ENCODE data around the gene CTNNA3.

CTNNA3 gene

DNA sequence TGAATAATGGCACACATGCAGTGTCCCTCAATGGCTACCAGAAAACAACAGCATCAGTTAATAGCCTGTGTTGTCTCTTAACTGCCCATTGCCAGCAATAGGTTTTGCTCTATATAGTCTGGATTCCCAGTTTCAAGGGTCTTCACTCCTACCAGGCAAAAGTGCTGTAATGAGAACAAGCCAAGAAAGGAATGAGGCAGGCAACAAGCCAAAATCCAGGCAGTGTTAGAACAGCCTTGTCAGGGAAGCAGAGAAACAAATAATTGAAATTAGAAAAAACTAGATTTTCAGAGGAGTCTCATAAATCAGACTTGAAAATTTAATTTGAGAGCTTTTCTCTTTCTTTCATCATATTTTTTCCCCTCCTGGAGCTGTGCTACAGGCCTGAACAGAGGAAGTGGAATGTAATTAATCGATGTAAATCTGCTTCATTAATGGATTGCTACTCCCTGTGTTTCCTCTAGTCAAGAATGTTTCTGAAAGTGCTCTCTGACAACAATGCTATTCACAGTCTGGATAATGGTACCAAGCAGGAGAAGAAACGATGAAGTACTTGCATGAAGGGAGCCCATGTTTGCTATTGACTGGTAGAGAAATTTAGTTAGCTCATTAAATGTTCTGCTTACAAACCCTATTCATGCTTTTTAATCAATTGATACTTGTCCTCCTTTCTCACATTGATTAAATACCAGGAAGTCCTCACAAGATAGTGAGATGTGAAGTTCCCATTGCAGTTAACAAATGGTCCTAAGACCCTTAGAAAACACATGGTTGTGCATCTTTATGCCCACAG is 972.2 kb downstream of the CTNNA3 start:
- no peak for DNase-seq

DNA sequence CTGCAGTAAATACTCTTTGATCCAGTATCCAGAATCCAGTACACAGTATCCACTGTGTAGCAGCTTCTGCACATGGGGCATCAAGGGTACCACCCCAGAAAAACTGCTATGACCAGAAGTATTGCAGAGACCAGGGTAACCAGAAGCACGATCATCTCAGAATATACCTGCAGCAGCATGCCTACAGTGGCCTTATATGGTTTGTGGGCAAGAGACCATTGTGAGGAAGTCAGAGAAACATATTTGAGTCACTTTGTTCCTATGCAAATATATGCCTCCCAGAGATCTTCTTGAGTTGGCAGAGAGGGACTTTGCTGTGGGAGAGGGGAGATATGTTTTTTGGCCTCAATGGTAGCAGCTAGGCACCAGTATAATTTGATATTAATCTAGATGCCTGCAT is 976.5 kb downstream of the CTNNA3 start:
- DNase-seq: no peak

DNA sequence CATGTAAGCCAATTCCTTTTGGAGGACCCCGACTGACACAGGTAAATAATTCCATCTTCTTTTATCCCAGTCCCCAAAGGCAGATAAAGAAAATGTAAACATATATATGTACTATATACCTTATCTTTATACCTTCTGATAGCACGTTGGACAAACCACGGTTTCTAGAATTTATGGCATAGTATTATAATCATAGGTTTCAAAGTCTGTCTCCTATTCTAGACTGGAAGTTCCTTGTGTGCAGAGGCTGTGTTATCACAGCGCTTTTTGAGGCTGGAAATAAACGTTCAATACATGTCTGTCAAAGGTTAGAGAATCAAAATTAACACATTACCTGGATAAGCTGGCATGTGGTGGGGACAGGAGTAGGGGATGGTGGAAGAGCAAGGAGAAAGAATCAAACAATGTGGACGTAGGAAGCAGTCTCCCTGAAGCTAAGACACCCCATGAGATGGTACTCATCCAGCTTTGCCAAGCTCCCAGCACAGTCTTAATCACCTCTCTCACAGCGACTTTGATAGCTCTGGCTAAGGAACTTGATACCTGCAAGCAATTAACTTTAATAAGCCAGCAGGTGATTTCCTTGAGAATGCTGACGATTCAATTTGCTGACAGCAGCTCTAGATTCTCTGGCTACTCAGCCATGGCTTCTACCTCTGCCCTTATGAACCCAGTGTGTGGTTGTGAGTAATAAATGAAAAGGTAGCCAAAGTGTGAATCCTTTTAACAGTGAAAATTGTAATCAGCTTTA is 978.6 kb downstream of the CTNNA3 start:
- no peak for DNase-seq

DNA sequence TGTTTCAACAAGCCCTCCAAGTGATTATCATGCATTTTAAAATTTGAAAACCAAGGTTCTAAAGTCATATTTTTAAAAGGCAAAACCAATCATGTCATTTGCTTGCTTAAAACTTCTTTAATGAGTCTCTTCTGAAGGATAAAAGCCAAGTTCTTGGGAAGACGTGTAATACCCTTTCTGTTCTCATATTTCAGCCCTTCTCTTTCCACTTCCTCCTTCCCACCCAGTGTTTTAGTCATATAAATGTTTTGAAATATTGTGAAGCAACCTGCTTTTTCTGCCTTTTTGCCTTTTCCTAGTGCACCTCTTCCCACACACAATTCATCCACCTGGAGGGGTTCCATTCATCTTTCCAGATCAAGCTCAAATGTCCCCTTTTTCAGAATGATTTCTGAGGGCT is 981.3 kb downstream of the CTNNA3 start:
- DNase-seq: no peak

DNA sequence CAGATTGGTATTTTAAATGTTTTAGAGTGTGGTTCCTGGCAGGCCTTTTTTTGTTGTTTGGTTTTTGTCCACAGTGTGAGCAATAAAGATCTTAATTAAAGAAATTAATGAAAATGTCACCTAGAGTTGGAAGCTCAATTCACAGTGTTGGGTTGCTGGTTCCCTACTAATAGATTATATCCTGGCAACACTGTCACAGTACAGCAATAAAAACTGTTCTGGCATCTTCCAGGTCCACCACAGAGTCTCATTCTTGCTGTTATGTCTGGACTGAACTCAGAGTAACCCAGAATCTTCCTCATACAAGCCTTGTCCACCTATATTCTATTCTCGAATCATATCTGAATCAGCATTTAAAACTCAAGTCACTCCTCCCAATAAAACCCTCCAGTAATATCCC is 982.6 kb downstream of the CTNNA3 start:
- no peak for DNase-seq

DNA sequence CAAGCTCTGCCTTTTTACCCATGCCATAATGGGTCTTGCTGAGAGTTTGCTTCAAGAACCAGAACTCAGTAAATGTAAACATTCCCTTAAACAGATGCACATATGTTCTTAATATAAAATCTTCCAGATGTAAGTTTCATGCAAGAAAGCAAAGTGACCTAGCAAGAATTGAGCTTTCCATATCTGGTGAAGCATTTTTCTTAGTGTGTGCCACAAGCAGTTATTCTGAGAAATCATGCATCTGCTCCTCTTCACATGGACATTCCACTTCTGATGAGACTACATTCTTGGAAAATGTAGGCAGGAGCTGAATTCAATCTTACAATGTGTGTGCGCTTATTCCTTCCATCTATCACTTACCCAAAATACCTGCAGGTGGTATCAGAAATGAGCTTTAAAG is 997.9 kb downstream of the CTNNA3 start:
- DNase-seq: no peak

DNA sequence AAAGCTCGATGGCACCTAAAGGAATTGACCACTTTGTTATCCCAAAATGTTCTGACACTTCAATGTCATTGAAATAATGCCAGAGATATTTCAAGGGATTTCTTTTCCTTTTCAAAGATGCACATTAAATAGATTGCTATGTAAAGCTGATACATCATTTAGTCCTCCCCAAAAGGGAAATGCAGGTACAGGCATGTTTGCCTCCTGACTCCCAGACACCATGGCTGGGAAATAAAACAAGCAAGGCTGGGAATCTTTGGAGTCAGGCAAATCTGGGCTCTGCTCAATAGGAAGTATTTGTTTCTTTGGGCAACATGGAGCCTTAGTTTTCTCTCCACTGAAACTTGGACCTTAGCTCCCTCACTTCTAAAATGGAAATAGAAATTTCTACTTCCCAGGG is 1000.9 kb downstream of the CTNNA3 start:
- DNase-seq: no peak

DNA sequence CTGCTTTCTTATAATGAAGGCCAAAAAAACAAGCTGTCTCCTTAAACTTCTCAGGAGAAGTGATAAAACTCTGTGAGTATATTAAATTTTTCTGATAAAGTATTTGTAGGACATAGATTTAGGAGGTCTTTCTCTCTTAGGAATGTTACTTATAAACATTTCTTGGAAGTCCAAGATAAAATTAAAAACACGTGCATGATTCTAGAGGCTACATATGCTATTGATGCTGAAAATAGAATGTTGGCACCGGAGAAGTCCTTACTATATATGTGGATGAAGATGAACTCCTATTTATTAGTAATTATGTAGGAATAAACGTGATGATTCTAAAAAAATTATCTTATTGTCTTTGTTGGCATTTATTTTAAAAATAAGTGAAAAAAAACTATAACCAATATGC is 1011.4 kb downstream of the CTNNA3 start:
- DNase-seq: no peak

DNA sequence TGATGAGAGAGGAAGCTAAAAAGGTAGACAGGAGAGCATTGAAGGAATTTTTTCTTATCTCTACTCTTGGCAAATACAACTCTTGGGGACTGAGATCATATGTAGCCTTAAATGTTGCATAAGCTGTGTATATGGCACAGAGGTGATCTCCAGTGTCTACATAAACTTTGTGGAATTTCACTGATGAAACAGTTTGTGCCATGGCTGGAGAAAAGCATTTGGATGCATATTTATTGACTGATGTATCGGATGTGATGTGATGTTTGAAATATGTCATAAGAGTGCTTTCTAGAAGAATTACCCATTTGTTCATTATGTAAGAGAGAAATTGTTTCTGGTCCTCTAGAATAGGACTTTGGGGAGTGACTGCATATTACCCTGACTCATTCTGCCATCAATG is 1015.1 kb downstream of the CTNNA3 start:
- DNase-seq: no peak

DNA sequence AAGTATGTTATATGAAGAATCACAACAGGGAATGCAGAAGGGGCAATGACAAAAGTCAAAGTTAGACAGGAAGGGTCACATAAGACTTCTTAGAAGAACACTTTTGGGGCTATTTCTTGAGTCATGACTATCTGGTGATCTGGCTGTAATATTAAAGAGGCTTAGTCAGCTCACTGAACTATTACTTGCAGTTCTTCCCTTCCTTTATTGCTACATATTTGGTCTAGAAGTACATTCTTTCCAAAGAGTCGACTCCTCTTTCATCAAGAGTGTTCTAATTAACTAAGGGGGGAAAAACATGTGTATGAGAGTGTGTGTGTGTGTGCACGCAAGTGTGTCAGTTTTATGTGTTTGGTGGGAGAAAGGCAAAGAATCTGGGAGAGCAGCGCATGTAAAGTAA is 1017.5 kb downstream of the CTNNA3 start:
- DNase-seq: no peak

DNA sequence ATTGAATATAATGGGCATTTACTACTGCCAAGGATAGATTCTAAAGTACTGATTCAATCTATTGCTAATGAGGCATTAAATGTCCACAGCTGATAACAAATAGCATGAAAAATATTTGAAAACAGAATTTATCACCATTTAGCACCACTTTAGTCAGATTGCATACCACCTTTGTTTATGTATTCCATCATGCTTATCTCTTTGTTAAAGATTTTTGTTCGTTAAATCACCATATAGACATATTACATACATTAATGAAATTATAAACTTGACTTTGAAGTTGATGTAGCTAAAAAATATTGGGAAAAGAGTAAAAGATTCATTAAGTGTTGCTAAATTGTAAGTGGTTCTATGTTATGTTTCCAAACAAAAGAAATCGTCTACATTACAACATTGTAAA is 1022.9 kb downstream of the CTNNA3 start:
- DNase-seq: no peak

DNA sequence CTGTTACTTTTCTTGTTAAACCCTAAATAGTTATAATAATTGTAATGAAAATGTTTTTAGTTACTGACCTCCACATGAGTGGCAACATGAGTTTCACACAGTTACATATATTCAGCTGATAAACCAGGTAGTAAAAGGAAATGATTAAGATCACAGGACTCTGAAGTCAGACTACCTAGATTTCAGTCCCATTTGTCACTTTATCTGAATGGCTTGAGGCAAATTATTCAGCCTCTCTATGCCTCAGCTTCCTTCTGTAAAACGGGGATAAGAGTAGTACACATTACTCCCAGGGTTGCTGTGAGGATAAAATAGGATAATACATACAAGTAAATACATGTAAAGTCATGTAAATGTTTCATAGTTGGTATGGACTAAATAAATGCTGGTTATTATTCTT is 1024.4 kb downstream of the CTNNA3 start:
- DNase-seq: no peak

DNA sequence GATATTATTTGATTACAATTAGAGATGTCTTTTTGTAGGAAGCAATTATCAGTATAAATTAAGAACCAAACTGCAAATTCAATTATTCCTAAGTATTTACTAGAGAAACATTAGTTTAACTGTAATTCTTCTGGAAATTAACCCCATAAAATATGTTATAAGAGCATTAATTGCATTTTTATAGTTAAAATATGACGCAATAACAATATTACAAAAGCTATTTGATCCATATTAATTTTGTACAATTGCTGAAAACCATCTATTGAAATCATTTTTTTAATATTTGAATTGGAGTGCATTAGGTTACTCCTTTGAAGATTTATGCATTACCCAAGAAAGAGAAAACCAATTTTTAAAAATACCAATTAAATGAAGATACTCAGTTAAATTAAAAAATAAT is 1024.9 kb downstream of the CTNNA3 start:
- DNase-seq: no peak

DNA sequence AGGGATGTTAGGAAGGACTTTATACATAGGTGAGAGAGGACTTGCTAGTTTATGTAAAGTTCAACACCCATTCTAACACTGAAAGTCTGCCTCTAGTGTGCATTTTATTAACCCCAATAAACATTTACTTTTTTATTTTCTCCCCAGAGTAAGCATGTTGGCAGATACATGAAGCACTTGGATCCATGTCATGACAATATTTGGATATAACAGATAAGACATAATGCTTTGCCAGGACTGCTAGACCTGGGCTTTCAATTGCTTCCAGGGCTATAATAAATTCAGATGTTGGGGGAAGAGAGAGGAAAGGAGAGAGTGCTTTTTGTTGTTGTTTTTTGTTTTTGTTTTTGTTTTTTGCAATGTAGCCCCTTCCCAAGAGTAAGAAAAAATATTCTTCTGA is 1039.5 kb downstream of the CTNNA3 start:
- DNase-seq: no peak

DNA sequence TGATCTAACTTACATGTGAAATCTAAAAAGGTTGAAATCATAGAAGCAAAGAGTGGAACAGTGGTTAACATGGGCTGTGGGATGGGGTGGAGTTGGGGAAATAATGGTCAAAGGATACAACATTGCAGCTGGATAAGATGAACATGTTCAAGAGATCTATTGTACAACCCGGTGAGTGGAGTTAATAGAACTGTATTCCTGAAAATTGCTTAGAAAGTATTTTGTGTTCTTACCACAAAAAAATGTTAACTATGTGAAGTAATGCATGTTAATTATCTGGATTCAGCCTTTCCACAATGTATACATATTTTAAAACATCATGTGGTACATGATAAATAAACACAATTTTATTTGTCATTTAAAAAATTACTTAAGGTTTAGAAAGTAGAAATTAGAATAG is 1041.1 kb downstream of the CTNNA3 start:
- no peak for DNase-seq

DNA sequence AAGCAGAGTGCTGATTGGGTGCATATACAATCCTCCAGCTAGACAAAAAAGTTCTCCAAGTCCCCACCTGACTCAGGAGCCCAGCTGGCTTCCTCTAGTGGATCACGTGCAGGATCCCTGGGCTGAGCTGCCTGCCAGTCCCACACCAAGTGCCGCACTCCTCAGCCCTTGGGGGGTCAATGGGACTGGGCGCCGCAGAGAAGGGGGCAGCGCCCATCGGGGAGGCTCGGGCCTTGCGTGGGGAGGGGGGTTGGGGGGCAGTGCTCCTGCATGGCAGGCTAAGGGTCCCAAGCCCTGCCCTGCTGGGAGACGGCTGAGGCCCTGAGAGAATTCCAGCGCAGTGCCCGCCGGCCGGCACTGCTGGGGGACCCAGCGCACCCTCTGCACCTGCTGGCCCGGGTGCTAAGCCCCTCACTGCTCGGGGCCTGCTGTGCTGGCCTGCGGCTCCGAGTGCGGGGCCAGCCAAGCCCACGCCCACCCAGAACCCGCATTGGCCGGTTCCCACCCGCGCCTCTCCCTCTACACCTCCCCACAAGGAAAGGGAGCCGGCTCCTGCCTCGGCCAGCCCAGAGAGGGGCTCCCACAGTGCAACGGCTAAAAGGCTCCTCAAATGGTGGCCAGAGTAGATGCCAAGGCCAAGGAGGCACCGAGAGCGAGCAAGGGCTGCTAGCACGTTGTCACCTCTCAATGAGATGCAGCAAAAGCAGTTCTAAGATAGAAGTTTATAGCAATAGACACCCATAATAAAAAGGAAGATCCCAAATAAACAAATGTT is 1044.5 kb downstream of the CTNNA3 start:
- no peak for DNase-seq

DNA sequence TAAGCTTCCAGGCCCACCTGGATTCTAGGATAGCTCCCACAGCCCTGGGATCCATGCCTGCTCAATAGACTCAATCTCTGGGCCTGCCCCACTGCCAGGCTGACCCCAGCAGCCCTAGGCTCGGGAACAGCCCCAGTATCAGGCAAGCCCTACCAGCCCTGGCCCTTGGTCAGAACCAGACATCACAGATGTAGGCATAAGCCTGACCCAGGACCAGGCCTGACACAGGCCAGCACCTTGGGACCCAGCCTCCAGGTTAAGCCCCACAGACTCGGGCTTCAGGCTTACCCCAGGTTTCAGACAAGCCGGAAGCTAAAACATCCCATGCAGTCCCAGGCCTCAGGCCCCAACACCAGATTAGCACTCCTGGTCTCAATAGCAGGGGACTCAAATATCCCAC is 1046.4 kb downstream of the CTNNA3 start:
- no peak for DNase-seq

DNA sequence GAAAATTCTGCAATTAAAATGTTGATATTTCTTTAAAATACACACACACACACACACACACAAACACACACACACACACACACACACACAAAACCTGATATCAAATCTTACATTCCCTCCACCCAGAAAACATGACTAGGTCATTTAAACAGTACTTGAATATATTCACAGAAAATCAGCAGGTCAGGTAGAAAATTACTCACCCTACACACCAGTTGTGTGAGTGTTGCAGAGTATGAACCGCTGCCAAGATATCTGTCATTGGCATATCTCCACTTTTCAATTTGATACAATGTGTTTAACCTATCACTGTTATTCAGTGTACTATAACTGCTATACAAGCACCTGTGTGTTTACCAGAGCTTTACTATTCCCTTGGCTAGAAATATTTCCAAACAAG is 1053.8 kb downstream of the CTNNA3 start:
- DNase-seq: no peak

DNA sequence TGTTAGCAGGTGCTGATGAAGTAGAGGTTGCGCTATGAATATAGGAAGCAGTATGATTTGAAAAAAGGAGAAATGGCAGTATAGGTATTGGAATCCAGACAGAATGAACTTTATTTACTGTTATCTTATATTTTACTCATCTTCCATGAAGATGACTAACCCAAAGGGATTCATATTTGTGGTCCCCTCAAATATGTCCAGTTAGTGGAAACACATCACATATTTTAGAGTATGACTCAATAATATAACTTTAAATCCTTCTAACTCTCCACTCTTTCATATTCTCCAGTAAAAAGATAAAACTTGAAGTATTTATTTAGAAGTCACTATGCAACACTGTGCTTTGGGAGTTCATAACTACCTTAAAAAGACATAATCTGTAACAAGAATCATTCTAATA is 1056.6 kb downstream of the CTNNA3 start:
- no peak for DNase-seq

DNA sequence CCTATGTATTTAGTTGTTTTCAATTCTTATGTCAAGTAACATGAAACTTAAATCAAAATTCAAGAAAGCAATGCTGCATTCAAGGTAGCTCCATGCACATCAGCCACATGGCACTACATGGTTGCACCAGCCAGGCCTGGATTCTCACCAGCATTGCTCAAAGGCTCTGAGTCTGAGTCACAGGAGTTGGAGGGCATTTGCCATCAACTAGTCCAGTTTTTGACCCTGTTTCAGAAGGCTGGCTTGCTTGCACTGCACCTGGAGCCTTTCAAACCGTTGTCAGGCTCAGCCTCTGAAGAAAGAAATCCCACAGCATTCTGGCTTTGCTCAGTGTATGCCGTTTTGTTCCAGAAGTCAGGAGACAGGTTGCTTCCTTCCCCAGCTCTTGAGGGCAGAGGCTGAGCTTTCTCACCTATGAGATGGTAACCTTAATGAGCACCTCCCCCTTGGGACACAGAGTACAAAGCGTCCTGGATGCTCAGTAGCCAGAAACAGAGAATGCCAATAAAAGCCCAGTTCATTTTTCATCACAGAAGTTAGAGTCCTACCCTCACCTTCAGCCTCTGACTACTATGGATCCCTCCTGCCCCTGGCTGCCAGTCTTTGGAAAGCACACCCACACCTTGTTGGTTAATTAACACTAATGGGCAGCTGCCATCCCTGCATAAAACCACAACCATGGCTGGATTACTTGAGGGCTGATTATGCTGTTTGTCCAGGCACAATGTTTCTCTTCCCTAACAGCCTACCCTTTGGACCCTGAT is 1058.5 kb downstream of the CTNNA3 start:
- no peak for DNase-seq

DNA sequence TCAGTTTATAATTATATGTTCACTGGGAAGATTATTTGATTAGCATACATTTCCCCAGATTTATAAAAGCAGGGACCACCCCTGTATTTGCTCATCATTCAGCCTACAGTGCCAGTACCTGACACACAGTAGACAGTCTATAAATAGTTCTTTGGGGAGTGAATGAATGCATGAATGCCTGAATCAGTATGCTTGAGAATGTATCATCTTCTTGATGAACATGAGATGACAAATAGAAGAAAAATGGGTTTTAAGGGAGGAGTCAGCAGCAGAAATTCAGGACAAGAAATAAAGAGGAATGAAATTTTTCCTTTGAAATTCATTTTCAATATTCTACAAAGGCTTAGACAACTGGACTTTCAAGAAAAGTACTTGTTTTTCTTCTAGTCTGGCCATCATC is 1066.0 kb downstream of the CTNNA3 start:
- no peak for DNase-seq

DNA sequence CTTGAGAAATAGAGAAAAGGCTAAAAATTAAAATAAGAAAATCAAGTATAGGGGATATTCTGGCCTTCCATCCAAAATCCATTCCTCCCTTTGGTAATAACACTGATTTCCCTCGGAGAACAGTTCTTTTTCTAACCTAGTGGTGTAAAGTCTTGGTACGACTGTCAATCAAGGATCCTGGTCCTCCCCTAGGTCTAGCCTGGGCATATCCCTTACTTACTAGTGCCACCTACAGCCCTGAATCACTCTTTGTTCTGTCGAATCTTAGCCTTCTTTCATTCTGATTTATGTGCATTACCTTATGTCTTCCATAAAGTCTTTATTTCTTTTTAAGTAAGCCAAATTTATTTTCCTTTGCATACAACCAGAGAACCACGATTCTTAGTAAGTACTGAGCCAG is 1068.8 kb downstream of the CTNNA3 start:
- DNase-seq: no peak
